SK-N-SH (cell line): Measurements from ENCODE around the gene RDH16. TPM values are rescaled to one million over a fixed set of nuclear protein-coding genes. Genes with fewer than 3 reads are reported as not detected.

Experiments
- CTCF ChIA-PET: fragments of 300-600, 350-600 bp; formaldehyde crosslinking; extraction: SDS; loops from one replicate; lab custom pipeline; 2021; lab: Yijun Ruan, JAX
- POLR2A ChIA-PET: fragments of 350-600 bp; sonication (Branson Sonifier 250); formaldehyde crosslinking; extraction: SDS; loops from one replicate; lab custom pipeline; 2020; ENCODE audit warnings: antibody characterized with exemption, inconsistent platforms; lab: Yijun Ruan, JAX
- DNase-seq: peaks from one replicate; pipeline ENCODE4 v3.0.0; 2012
- H2AFZ ChIP-seq: fragments of 200-600 bp; sonication (generic); 2 replicates; pipeline ENCODE4 v1.8.1; 2016; ENCODE audit warnings: antibody characterized with exemption, mild to moderate bottlenecking, low read depth
- H3F3A ChIP-seq: fragments of 200-600 bp; sonication (generic); replicated peaks from 2 replicates; pipeline ENCODE3; 2016; ENCODE audit warnings: antibody characterized with exemption, mild to moderate bottlenecking; ENCODE audit not compliant: insufficient read depth
- H3K27ac ChIP-seq, 2 experiments: fragments of 200-500 bp in 1 of 2; fragments of 200-600 bp in 1 of 2; sonication (Bioruptor generic) in 1 of 2; sonication (generic), shearing (Covaris generic) in 1 of 2; 2 replicates each; pipeline versions ENCODE4 v1.5.1 to v1.6.1; 2014 to 2016; ENCODE audit warnings: low read depth in 2 of 2, inconsistent platforms in 1 of 2, low read length in 1 of 2, mild to moderate bottlenecking in 1 of 2, mixed read lengths in 1 of 2
- H3K27me3 ChIP-seq: fragments of 200-600 bp; sonication (generic), shearing (Covaris generic); 2 replicates; pipeline ENCODE4 v1.6.1; 2016; ENCODE audit warnings: mixed run types; ENCODE audit not compliant: insufficient read depth
- H3K36me3 ChIP-seq, 2 experiments: fragments of 200-500 bp in 1 of 2; fragments of 200-600 bp in 1 of 2; sonication (Bioruptor generic) in 1 of 2; sonication (generic) in 1 of 2; replicated peaks in 1 of 2; 2 replicates each; pipeline versions ENCODE3 to v1.5.1; 2014 to 2016; ENCODE audit warnings: low read length in 1 of 2, mild to moderate bottlenecking in 1 of 2; ENCODE audit not compliant: insufficient read depth in 2 of 2, control insufficient read depth in 1 of 2
- H3K4me1 ChIP-seq, 2 experiments: fragments of 200-500 bp in 1 of 2; fragments of 200-600 bp in 1 of 2; sonication (Bioruptor generic) in 1 of 2; sonication (generic), shearing (Covaris generic) in 1 of 2; 2 replicates each; pipeline versions ENCODE4 v1.5.1 to v1.6.1; 2014 to 2016; ENCODE audit warnings: low read depth in 1 of 2, low read length in 1 of 2, mixed run types in 1 of 2; ENCODE audit not compliant: insufficient read depth in 2 of 2, control insufficient read depth in 1 of 2
- H3K4me2 ChIP-seq: fragments of 200-600 bp; sonication (generic), shearing (Covaris generic); 2 replicates; pipeline ENCODE4 v1.6.1; 2017; ENCODE audit warnings: mixed run types
- H3K4me3 ChIP-seq, 2 experiments: fragments of 200-500 bp in 1 of 2; fragments of 200-600 bp in 1 of 2; sonication (Bioruptor generic) in 1 of 2; sonication (generic), shearing (Covaris generic) in 1 of 2; 2 replicates each; pipeline versions ENCODE4 v1.5.1 to v1.8.1; 2014 to 2016; ENCODE audit warnings: low read depth in 2 of 2, inconsistent platforms in 1 of 2, low read length in 1 of 2, mild to moderate bottlenecking in 1 of 2, mixed read lengths in 1 of 2, moderate library complexity in 1 of 2
- H3K79me2 ChIP-seq: fragments of 200-600 bp; sonication (generic); 2 replicates; pipeline ENCODE4 v1.8.1; 2017; ENCODE audit warnings: mild to moderate bottlenecking; ENCODE audit not compliant: insufficient read depth
- H3K9ac ChIP-seq: fragments of 200-600 bp; sonication (generic); 2 replicates; pipeline ENCODE4 v1.6.1; 2017; ENCODE audit warnings: mixed run types
- H3K9me2 ChIP-seq: fragments of 200-600 bp; sonication (generic); 2 replicates; pipeline ENCODE4 v1.6.1; 2017; ENCODE audit warnings: mixed run types
- H3K9me3 ChIP-seq: fragments of 200-600 bp; sonication (generic); 2 replicates; pipeline ENCODE4 v1.6.1; 2017; ENCODE audit warnings: mixed run types, mild to moderate bottlenecking, moderate library complexity
- H4K20me1 ChIP-seq: fragments of 200-600 bp; sonication (generic); 2 replicates; pipeline ENCODE4 v1.6.1; 2017; ENCODE audit warnings: mild to moderate bottlenecking, mixed run types; ENCODE audit not compliant: insufficient read depth
- CHD2 ChIP-seq: fragments of 150-350 bp; IDR thresholded peaks from 2 replicates; pipeline ENCODE4 v1.6.1; 2018; ENCODE audit warnings: low read length; ENCODE audit not compliant: partially characterized antibody
- EP300 ChIP-seq, 2 experiments: IDR thresholded peaks; 2 replicates each; pipeline versions ENCODE4 v1.4.0 to v1.6.1; 2012; ENCODE audit warnings: borderline replicate concordance in 1 of 2, low read depth in 1 of 2, low read length in 1 of 2
- EZH2phosphoT487 ChIP-seq: fragments of 200-600 bp; sonication (generic); IDR thresholded peaks from 2 replicates; pipeline ENCODE4 v1.6.1; 2017; ENCODE audit warnings: low read depth, mixed run types, mild to moderate bottlenecking, antibody characterized with exemption, moderate library complexity, borderline replicate concordance
- FOSL2 ChIP-seq: IDR thresholded peaks from 2 replicates; pipeline ENCODE4 v1.4.0; 2012; ENCODE audit warnings: low read depth, mild to moderate bottlenecking, moderate library complexity, borderline replicate concordance
- GABPA ChIP-seq: IDR thresholded peaks from 2 replicates; pipeline ENCODE4 v1.4.0; 2012; ENCODE audit warnings: low read depth, mild to moderate bottlenecking
- GATA2 ChIP-seq: sonication (generic); formaldehyde crosslinking; IDR thresholded peaks from 2 replicates; pipeline ENCODE4 v1.5.0; 2020; ENCODE audit warnings: mild to moderate bottlenecking, missing genetic modification reagents
- MEF2A ChIP-seq: IDR thresholded peaks from 2 replicates; pipeline ENCODE4 v1.4.0; 2012; ENCODE audit warnings: low read depth, borderline replicate concordance
- NRF1 ChIP-seq: IDR thresholded peaks from 2 replicates; pipeline ENCODE4 v1.6.1; 2012; ENCODE audit warnings: low read depth, mild to moderate bottlenecking, low read length
- REST ChIP-seq: IDR thresholded peaks from 2 replicates; pipeline ENCODE4 v1.6.1; 2012; ENCODE audit warnings: mild to moderate bottlenecking, low read depth, low read length, moderate library complexity
- SMC3 ChIP-seq: IDR thresholded peaks from 2 replicates; pipeline ENCODE4 v1.6.1; 2012; ENCODE audit warnings: low read depth, low read length, improper control_type of control experiment
- TAF1 ChIP-seq: IDR thresholded peaks from 2 replicates; pipeline ENCODE4 v1.6.1; 2012; ENCODE audit warnings: low read depth, mild to moderate bottlenecking, low read length, moderate library complexity, borderline replicate concordance
- TCF12 ChIP-seq: IDR thresholded peaks from 2 replicates; pipeline ENCODE4 v1.4.0; 2012
- WGBS: methylation state at CpG from one replicate; pipeline ENCODE4 v1.1.6; 2017; ENCODE audit warnings: low lambda C conversion rate; 5-methylcytosine and 5-hydroxymethylcytosine counted together
- polyA plus RNA-seq, 3 experiments: library from polyadenylated mRNA; depleted of rRNA; stranded (reverse); fragments of >200 nt; gene quantifications; 2 replicates each; pipeline ENCODE4 v1.2.3, GENCODE V29; 2012
- TF ChIP-seq, protein P1 (sequence below): IDR thresholded peaks from 2 replicates; pipeline ENCODE4 v1.4.0; 2012; ENCODE audit warnings: low read depth, borderline replicate concordance
- TF ChIP-seq, protein P2 (sequence below): fragments of 150-350 bp; IDR thresholded peaks from 2 replicates; pipeline ENCODE4 v1.6.1; 2017; ENCODE audit warnings: antibody characterized with exemption, low read length, low read depth, borderline replicate concordance
- TF ChIP-seq, protein P3 (sequence below): IDR thresholded peaks from 2 replicates; pipeline ENCODE4 v1.4.0; 2012; ENCODE audit warnings: low read depth, borderline replicate concordance

Gene RDH16
- polyA plus RNA-seq, 1 of the 3 experiments (the other 2 are of a cell fraction), result 0.12 TPM

- H3K36me3 ChIP-seq, result no peaks in the 10 kb centered on the region
- no peak overlapping the region for H3K4me3 ChIP-seq
- H4K20me1 ChIP-seq, result no peaks in the 10 kb centered on the region
- WGBS, result 89% methylated on average over 1 of the region's 1 CpG
- ChIA-PET CTCF (interaction anchor here (1.9 kb wide), 1 partner anchor 55 kb away, joined by 8 read pairs; no protein-coding TSS in a partner anchor), POLR2A (no interaction called here)
- H3K27ac ChIP-seq, result no peak overlapping the region
- no peak overlapping the region for H3K4me2 ChIP-seq
- no peak for DNase-seq
- H3K9me3 ChIP-seq, result no peaks in the 10 kb centered on the region
- no peaks in the 10 kb centered on the region for H3K79me2 ChIP-seq
- H3K4me1 ChIP-seq, result peaks cover 0 to 4% of the 10 kb centered on the region in 2 experiments; a peak in 3 of 4 replicates
- peaks cover 5% of the 10 kb centered on the region; the same call in 1 of the 2 replicates for H3K27me3 ChIP-seq
- H3K9me2 ChIP-seq, result no peaks in the 10 kb centered on the region
- no peak overlapping the region for H2AFZ ChIP-seq
- no peak overlapping the region for H3K9ac ChIP-seq
- no peaks in the 10 kb centered on the region for H3F3A ChIP-seq
- TF ChIP-seq TAF1 (no peak), MEF2A (no peak), FOSL2 (no peak), GATA2 (no peak), GABPA (no peak), SMC3 (no peak), CHD2 (no peak), EP300 (IDR thresholded peaks at IDR 0.05; ENCODE audit: borderline replicate concordance in 1 of 2, low read depth in 1 of 2, low read length in 1 of 2) (no peak), NRF1 (no peak), TCF12 (no peak), REST (no peak), EZH2phosphoT487 (no peak)
- TF ChIP-seq, protein P1, sequence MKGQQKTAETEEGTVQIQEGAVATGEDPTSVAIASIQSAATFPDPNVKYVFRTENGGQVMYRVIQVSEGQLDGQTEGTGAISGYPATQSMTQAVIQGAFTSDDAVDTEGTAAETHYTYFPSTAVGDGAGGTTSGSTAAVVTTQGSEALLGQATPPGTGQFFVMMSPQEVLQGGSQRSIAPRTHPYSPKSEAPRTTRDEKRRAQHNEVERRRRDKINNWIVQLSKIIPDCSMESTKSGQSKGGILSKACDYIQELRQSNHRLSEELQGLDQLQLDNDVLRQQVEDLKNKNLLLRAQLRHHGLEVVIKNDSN, result no peak
- TF ChIP-seq, protein P2, sequence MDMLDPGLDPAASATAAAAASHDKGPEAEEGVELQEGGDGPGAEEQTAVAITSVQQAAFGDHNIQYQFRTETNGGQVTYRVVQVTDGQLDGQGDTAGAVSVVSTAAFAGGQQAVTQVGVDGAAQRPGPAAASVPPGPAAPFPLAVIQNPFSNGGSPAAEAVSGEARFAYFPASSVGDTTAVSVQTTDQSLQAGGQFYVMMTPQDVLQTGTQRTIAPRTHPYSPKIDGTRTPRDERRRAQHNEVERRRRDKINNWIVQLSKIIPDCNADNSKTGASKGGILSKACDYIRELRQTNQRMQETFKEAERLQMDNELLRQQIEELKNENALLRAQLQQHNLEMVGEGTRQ, result no peak
- TF ChIP-seq, protein P3, sequence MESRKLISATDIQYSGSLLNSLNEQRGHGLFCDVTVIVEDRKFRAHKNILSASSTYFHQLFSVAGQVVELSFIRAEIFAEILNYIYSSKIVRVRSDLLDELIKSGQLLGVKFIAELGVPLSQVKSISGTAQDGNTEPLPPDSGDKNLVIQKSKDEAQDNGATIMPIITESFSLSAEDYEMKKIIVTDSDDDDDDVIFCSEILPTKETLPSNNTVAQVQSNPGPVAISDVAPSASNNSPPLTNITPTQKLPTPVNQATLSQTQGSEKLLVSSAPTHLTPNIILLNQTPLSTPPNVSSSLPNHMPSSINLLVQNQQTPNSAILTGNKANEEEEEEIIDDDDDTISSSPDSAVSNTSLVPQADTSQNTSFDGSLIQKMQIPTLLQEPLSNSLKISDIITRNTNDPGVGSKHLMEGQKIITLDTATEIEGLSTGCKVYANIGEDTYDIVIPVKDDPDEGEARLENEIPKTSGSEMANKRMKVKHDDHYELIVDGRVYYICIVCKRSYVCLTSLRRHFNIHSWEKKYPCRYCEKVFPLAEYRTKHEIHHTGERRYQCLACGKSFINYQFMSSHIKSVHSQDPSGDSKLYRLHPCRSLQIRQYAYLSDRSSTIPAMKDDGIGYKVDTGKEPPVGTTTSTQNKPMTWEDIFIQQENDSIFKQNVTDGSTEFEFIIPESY, result no peak
Observed at GRCh38 chr12:56932867-56933266, 24.5 kb downstream of the RDH16 start.
